OCI-LY1 (cell line): Measurements from ENCODE around the gene GLS.
A peak's percentile ranks its signal among the peaks of the same experiment; 100 is the strongest.

Experiments used
- H2AFZ ChIP-seq: fragments of 200-600 bp; sonication (generic), shearing (Covaris generic); 2 replicates; pipeline ENCODE4 v1.6.0; 2014; ENCODE audit warnings: antibody characterized with exemption, mild to moderate bottlenecking, low read length
- H3F3A ChIP-seq: fragments of 200-600 bp; sonication (generic), shearing (Covaris generic); 2 replicates; pipeline ENCODE4 v1.6.0; 2014; ENCODE audit warnings: mild to moderate bottlenecking, antibody characterized with exemption, low read length, moderate library complexity; ENCODE audit not compliant: insufficient read depth
- H3K27ac ChIP-seq: fragments of 200-600 bp; sonication (generic); 2 replicates; pipeline ENCODE4 v1.5.1; 2014; ENCODE audit warnings: low read length, mixed run types, mild to moderate bottlenecking, low read depth; ENCODE audit not compliant: poor library complexity, severe bottlenecking
- H3K27me3 ChIP-seq: fragments of 200-600 bp; sonication (generic); 2 replicates; pipeline ENCODE4 v1.6.0; 2014; ENCODE audit warnings: antibody characterized with exemption, mild to moderate bottlenecking, low read length, moderate library complexity; ENCODE audit not compliant: insufficient read depth
- H3K36me3 ChIP-seq: fragments of 200-600 bp; sonication (generic); 2 replicates; pipeline ENCODE4 v1.6.1; 2014; ENCODE audit warnings: mild to moderate bottlenecking, antibody characterized with exemption, low read length, moderate library complexity, mixed read lengths; ENCODE audit not compliant: insufficient read depth
- H3K4me1 ChIP-seq: fragments of 200-600 bp; sonication (generic); 2 replicates; pipeline ENCODE4 v1.5.1; 2014; ENCODE audit warnings: mild to moderate bottlenecking, low read length, moderate library complexity; ENCODE audit not compliant: insufficient read depth, severe bottlenecking
- H3K4me2 ChIP-seq: fragments of 200-600 bp; sonication (generic), shearing (Covaris generic); 2 replicates; pipeline ENCODE4 v1.6.1; 2014; ENCODE audit warnings: low read length
- H3K4me3 ChIP-seq: fragments of 200-600 bp; sonication (generic); 2 replicates; pipeline ENCODE4 v1.5.1; 2014; ENCODE audit warnings: low read length, low read depth, mild to moderate bottlenecking, mixed read lengths; ENCODE audit not compliant: poor library complexity, severe bottlenecking
- H3K79me2 ChIP-seq: fragments of 200-600 bp; shearing (Covaris generic); 2 replicates; pipeline ENCODE4 v1.6.1; 2016; ENCODE audit warnings: mixed run types, low read length, mixed read lengths; ENCODE audit not compliant: insufficient read depth
- H3K9ac ChIP-seq: fragments of 200-600 bp; sonication (generic), shearing (Covaris generic); 2 replicates; pipeline ENCODE4 v1.6.1; 2014; ENCODE audit warnings: mild to moderate bottlenecking, low read length, mixed read lengths
- H3K9me2 ChIP-seq: fragments of 200-600 bp; sonication (generic), shearing (Covaris generic); 2 replicates; pipeline ENCODE4 v1.6.1; 2014; ENCODE audit warnings: low read depth, mild to moderate bottlenecking, low read length, mixed read lengths
- H3K9me3 ChIP-seq: fragments of 200-600 bp; shearing (Covaris generic); 2 replicates; pipeline ENCODE4 v1.6.1; 2014; ENCODE audit warnings: low read length, mixed read lengths
- H4K20me1 ChIP-seq: fragments of 200-600 bp; sonication (generic), shearing (Covaris generic); 2 replicates; pipeline ENCODE4 v1.6.0; 2016; ENCODE audit warnings: mild to moderate bottlenecking, low read length; ENCODE audit not compliant: insufficient read depth
- CTCF ChIP-seq: fragments of 200-600 bp; sonication (generic), shearing (Covaris generic); IDR thresholded peaks from 2 replicates; pipeline ENCODE4 v1.5.1; 2017; ENCODE audit warnings: mild to moderate bottlenecking, antibody characterized with exemption, low read length, moderate library complexity, mixed read lengths
- EZH2 ChIP-seq: fragments of 200-600 bp; sonication (generic), shearing (Covaris generic); IDR thresholded peaks from 2 replicates; pipeline ENCODE4 v1.8.0; 2017; ENCODE audit warnings: borderline replicate concordance, mixed run types, mild to moderate bottlenecking, antibody characterized with exemption, low read length, moderate library complexity, mixed read lengths

Gene GLS

GRCh38 chr2:190877436-190877835 lies 3.2 kb upstream of the GLS start:
- H3K4me1 ChIP-seq = peaks cover 14% of the 10 kb centered on the region

GRCh38 chr2:190879474-190880377 lies 895 bp upstream of the GLS start:
- H3K27ac ChIP-seq = no peak overlapping the region
- H4K20me1 ChIP-seq = no peaks in the 10 kb centered on the region
- no peak for TF ChIP-seq CTCF
- no peak for TF ChIP-seq EZH2
- H3K4me3 ChIP-seq = peak overlapping the region; percentile 86
- peaks cover 32% of the 10 kb centered on the region for H3K79me2 ChIP-seq
- peaks cover 17% of the 10 kb centered on the region; the same call in 1 of the 2 replicates for H3K36me3 ChIP-seq
- H3F3A ChIP-seq = no peaks in the 10 kb centered on the region; the same call in 1 of the 2 replicates
- no peaks in the 10 kb centered on the region for H3K9me3 ChIP-seq
- no peaks in the 10 kb centered on the region for H3K27me3 ChIP-seq
- H2AFZ ChIP-seq = no peak overlapping the region
- peaks cover 37% of the 10 kb centered on the region for H3K4me1 ChIP-seq
- H3K9me2 ChIP-seq = no peaks in the 10 kb centered on the region
- H3K4me2 ChIP-seq = peak overlapping the region; percentile 77
- peak overlapping the region; percentile 60 for H3K9ac ChIP-seq

More at GRCh38 chr2:190877436-190877835, 3.2 kb upstream of the GLS start:
- H4K20me1 ChIP-seq = no peaks in the 10 kb centered on the region
- no peaks in the 10 kb centered on the region for H3K9me2 ChIP-seq
- peaks cover 9% of the 10 kb centered on the region for H3K79me2 ChIP-seq
- no peak overlapping the region for H3K27ac ChIP-seq
- no peak overlapping the region for H2AFZ ChIP-seq
- H3K9ac ChIP-seq = no peak overlapping the region
- H3K4me3 ChIP-seq = no peak overlapping the region
- no peaks in the 10 kb centered on the region for H3K9me3 ChIP-seq
- no peak overlapping the region for H3K4me2 ChIP-seq
- H3F3A ChIP-seq = no peaks in the 10 kb centered on the region; the same call in 1 of the 2 replicates
- no peaks in the 10 kb centered on the region; the same call in 1 of the 2 replicates for H3K36me3 ChIP-seq
- no peaks in the 10 kb centered on the region for H3K27me3 ChIP-seq
- TF ChIP-seq EZH2 (no peak), CTCF (no peak)

GRCh38 chr2:190881084-190881597 lies 520 bp downstream of the GLS start:
- no peak overlapping the region for H2AFZ ChIP-seq

More at GRCh38 chr2:190881084-190881597, 520 bp downstream of the GLS start:
- peaks cover 23% of the 10 kb centered on the region; the same call in 1 of the 2 replicates for H3K36me3 ChIP-seq
- no peaks in the 10 kb centered on the region for H3K27me3 ChIP-seq
- H3K27ac ChIP-seq = peak overlapping the region; percentile 81
- H3K9me2 ChIP-seq = no peaks in the 10 kb centered on the region
- H3K9me3 ChIP-seq = no peaks in the 10 kb centered on the region
- H3K79me2 ChIP-seq = peaks cover 46% of the 10 kb centered on the region
- no peaks in the 10 kb centered on the region for H4K20me1 ChIP-seq
- no peak for TF ChIP-seq CTCF
- TF ChIP-seq EZH2 = no peak
- peaks cover 49% of the 10 kb centered on the region for H3K4me1 ChIP-seq
- H3K4me2 ChIP-seq = peak overlapping the region; percentile 87
- H3K9ac ChIP-seq = peak overlapping the region; percentile 87
- no peaks in the 10 kb centered on the region for H3F3A ChIP-seq
- peak overlapping the region; percentile 86 for H3K4me3 ChIP-seq
